ENCODE data around the gene LYZL1.
"Not testable (repeated sequence)": the region's sequence is repeated elsewhere in the genome, so short reads cannot be mapped to it uniquely, and the experiment has no call there.

Gene LYZL1

GRCh38 chr10:29288906-29289305 is at the start of gene LYZL1:
LYZL1 (plus strand) TSS chr10:29289070; CDS start chr10:29291868, 2,798 bp downstream.
- not testable (repeated sequence) for DNase-seq

GRCh38 chr10:29239569-29240472 is 49.0 kb upstream of the LYZL1 start:
- no peak for DNase-seq

GRCh38 chr10:29240986-29241660 is 47.7 kb upstream of the LYZL1 start:
- DNase-seq = no peak

- DNase-seq = no peak
These were observed 46.9 kb upstream of the LYZL1 start for GRCh38 chr10:29241925-29242324.

- DNase-seq = no peak
These were observed 45.8 kb upstream of the LYZL1 start for GRCh38 chr10:29243066-29243465.

GRCh38 chr10:29243750-29244149 is 45.1 kb upstream of the LYZL1 start:
- no peak for DNase-seq

- no peak for DNase-seq
These were observed 43.9 kb upstream of the LYZL1 start for GRCh38 chr10:29244978-29245377.

GRCh38 chr10:29245476-29245875 is 43.4 kb upstream of the LYZL1 start:
- no peak for DNase-seq

GRCh38 chr10:29246449-29246848 is 42.4 kb upstream of the LYZL1 start:
- DNase-seq = no peak

- no peak for DNase-seq
These were observed 40.7 kb upstream of the LYZL1 start for GRCh38 chr10:29248158-29248557.

- DNase-seq = no peak
These were observed 39.9 kb upstream of the LYZL1 start for GRCh38 chr10:29249018-29249417.

GRCh38 chr10:29250066-29250465 is 38.8 kb upstream of the LYZL1 start:
- DNase-seq = no peak

GRCh38 chr10:29252811-29253689 is 35.8 kb upstream of the LYZL1 start:
- DNase-seq = no peak

- no peak for DNase-seq
These were observed 35.2 kb upstream of the LYZL1 start for GRCh38 chr10:29253690-29254029.

- no peak for DNase-seq
These were observed 34.5 kb upstream of the LYZL1 start for GRCh38 chr10:29254123-29255046.

GRCh38 chr10:29255104-29255503 is 33.8 kb upstream of the LYZL1 start:
- no peak for DNase-seq

- no peak for DNase-seq
These were observed 32.9 kb upstream of the LYZL1 start for GRCh38 chr10:29256019-29256418.

- no peak for DNase-seq
These were observed 32.3 kb upstream of the LYZL1 start for GRCh38 chr10:29256586-29256985.

GRCh38 chr10:29257106-29257783 is 31.6 kb upstream of the LYZL1 start:
- DNase-seq = no peak

GRCh38 chr10:29257784-29258135 is 31.1 kb upstream of the LYZL1 start:
- DNase-seq = no peak

- no peak for DNase-seq
These were observed 29.4 kb upstream of the LYZL1 start for GRCh38 chr10:29259498-29259897.

- no peak for DNase-seq
These were observed 25.4 kb upstream of the LYZL1 start for GRCh38 chr10:29263506-29263905.

All from NCI-H187 (cell line).